Stimulated activated naive CD4-positive, alpha-beta T cell (primary cell): ENCODE measurements around the gene FBXL19.
A peak's percentile ranks its signal among the peaks of the same experiment; 100 is the strongest.
"Not testable (repeated sequence)": the region's sequence is repeated elsewhere in the genome, so short reads cannot be mapped to it uniquely, and the experiment has no call there.

ENCODE experiments used
- DNase-seq, 6 experiments: peaks; one replicate each; lab custom pipeline; 2025; lab: John Stamatoyannopoulos, UW

FBXL19 gene

GRCh38 chr16:30923554-30924075, at the start of gene FBXL19:
FBXL19 (plus strand) TSS chr16:30923572; CDS start chr16:30925755, 2,183 bp downstream.
- DNase-seq: peak in 1 of 6 experiments; percentile 28

- no peak for DNase-seq
Measured at GRCh38 chr16:30874244-30874820, 49.0 kb upstream of the FBXL19 start.

- DNase-seq: peak; percentile 73 to 87 (median 78)
Measured at GRCh38 chr16:30874821-30875717, 48.3 kb upstream of the FBXL19 start.

- peak in 3 of 6 experiments; percentile 16 to 64 (median 58) for DNase-seq
Measured at GRCh38 chr16:30875871-30876801, 47.2 kb upstream of the FBXL19 start.

GRCh38 chr16:30876867-30877266, 46.5 kb upstream of the FBXL19 start:
- no peak for DNase-seq

- no peak for DNase-seq
Measured at GRCh38 chr16:30882429-30883310, 40.7 kb upstream of the FBXL19 start.

GRCh38 chr16:30884760-30885159, 38.6 kb upstream of the FBXL19 start:
- DNase-seq: no peak

GRCh38 chr16:30885196-30885595, 38.2 kb upstream of the FBXL19 start:
- no peak for DNase-seq

- DNase-seq: no peak
Measured at GRCh38 chr16:30886145-30886544, 37.2 kb upstream of the FBXL19 start.

GRCh38 chr16:30887927-30888326, 35.4 kb upstream of the FBXL19 start:
- no peak for DNase-seq

- no peak for DNase-seq
Measured at GRCh38 chr16:30888856-30889499, 34.4 kb upstream of the FBXL19 start.

GRCh38 chr16:30889721-30890120, 33.7 kb upstream of the FBXL19 start:
- no peak for DNase-seq

- not testable (repeated sequence) for DNase-seq
Measured at GRCh38 chr16:30891043-30891823, 32.1 kb upstream of the FBXL19 start.

GRCh38 chr16:30892670-30893416, 30.5 kb upstream of the FBXL19 start:
- peak in 1 of 6 experiments; percentile 35 for DNase-seq

GRCh38 chr16:30893417-30893743, 30.0 kb upstream of the FBXL19 start:
- DNase-seq: peak in 3 of 6 experiments; percentile 9 to 38 (median 35)

GRCh38 chr16:30893744-30894539, 29.4 kb upstream of the FBXL19 start, which contains the start of gene BCL7C:
BCL7C (minus strand) TSS chr16:30894077; CDS start chr16:30893944, 133 bp downstream.
- DNase-seq: peak; percentile 31 to 77 (median 58)

GRCh38 chr16:30894540-30895368, 28.6 kb upstream of the FBXL19 start:
- peak in 1 of 6 experiments; percentile 8 for DNase-seq
